ENCODE data around the gene DLGAP4.

DNA sequence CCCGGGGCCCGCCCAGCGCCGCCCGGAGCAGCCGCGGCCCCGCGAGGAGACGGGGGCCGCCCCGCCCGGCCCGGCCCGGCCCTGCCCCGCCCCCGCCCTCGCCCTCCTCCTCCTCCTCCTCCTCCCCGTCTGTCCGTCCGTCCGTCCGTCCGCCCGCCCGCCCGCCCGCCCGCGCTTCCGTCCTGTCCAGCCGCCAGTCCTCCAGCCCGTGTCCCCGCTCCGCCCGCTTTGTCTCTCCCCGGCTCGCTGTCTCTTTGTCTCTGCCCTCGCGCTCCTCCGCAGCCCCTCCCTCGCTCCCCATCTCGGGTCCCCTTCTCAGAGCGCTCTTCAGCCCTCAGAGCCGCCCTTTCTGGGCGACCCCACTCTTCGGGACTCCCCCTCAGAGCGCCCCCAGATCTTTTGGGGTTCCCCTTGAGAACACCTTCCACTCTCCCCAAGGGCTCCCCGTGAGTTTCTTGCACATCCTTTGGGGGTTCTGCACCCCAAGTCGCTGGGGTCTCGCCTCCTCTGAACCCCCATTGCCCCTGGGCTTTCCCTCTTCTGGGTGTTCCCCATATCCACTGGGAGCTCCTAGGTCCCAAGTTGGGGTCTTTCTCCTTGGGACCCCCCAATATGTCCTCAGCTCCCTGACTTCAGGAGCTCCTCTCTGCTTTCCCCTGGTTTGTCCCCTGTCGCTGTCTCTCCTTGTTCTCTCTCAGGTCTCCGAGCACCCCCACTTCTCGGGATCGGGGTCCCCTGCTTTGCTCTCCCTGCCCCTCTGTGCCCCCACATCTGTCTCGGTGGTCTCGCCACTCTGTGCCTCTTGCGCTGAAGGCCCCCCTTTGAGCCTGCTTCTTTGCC, 155.7 kb downstream of the DLGAP4 start:
- TF ChIP-seq, protein P1, sequence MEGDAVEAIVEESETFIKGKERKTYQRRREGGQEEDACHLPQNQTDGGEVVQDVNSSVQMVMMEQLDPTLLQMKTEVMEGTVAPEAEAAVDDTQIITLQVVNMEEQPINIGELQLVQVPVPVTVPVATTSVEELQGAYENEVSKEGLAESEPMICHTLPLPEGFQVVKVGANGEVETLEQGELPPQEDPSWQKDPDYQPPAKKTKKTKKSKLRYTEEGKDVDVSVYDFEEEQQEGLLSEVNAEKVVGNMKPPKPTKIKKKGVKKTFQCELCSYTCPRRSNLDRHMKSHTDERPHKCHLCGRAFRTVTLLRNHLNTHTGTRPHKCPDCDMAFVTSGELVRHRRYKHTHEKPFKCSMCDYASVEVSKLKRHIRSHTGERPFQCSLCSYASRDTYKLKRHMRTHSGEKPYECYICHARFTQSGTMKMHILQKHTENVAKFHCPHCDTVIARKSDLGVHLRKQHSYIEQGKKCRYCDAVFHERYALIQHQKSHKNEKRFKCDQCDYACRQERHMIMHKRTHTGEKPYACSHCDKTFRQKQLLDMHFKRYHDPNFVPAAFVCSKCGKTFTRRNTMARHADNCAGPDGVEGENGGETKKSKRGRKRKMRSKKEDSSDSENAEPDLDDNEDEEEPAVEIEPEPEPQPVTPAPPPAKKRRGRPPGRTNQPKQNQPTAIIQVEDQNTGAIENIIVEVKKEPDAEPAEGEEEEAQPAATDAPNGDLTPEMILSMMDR (IDR thresholded peaks at IDR 0.05) = no peak
- TF ChIP-seq POLR2A (IDR thresholded peaks at IDR 0.05) (no peak), EP300 (IDR thresholded peaks at IDR 0.05) (no peak)

All from ovary (tissue), 3 donors.